Stimulated activated effector memory CD8-positive, alpha-beta T cell treated with anti-CD3 and anti-CD28 coated beads, Interleukin-12 subunit alpha, Interleukin-12 subunit beta, amount 100 ng/mL, for 72 hours (primary cell): ENCODE measurements around the gene DGKD.

Experiments
- ATAC-seq: fragments of 150-1000 bp; cut with Tn5 transposase; 2 replicates; pipeline ENCODE4 v1.10.0; 2021
- DNase-seq, 2 donors: peaks; one replicate each; pipeline ENCODE4 v3.0.0; 2021 to 2022; ENCODE audit warnings: low spot score in 2 of 2
- H3K27ac Mint-ChIP-seq: one replicate; pipeline ENCODE4 v1.8.0; 2022; ENCODE audit warnings: mild to moderate bottlenecking, mixed read lengths
- H3K36me3 Mint-ChIP-seq: one replicate; pipeline ENCODE4 v1.8.0; 2022; ENCODE audit warnings: mild to moderate bottlenecking, mixed read lengths
- H3K4me1 Mint-ChIP-seq: one replicate; pipeline ENCODE4 v1.8.0; 2022; ENCODE audit warnings: mixed read lengths
- H3K4me3 Mint-ChIP-seq: one replicate; pipeline ENCODE4 v1.8.0; 2022; ENCODE audit warnings: mild to moderate bottlenecking, mixed read lengths
- H3K9me3 Mint-ChIP-seq: one replicate; pipeline ENCODE4 v1.8.0; 2022; ENCODE audit warnings: mixed read lengths

DGKD gene

DNA sequence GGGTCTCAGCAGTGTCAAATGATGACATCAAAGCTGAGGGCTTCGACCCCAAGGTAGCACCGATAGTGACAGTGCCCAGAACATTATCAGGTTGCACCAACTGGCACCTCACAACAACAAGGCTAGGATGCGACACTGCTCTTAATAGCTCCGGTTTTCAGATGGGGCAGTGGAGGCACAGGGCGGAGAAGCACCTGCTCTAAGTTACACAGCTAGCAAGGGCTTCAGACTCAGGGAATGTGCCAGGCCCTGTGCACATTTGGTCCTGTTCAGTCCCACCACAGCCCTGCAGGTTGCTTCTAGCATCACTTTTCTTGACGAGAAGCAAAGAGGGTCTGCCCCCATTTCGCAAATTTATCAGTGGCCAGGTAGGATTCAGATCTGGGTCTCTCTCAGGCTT is 74.1 kb downstream of the DGKD start:
- Mint-ChIP-seq H3K4me1 (peaks cover 55% of the 10 kb centered on the region), H3K9me3 (peaks cover 3% of the 10 kb centered on the region), H3K4me3 (no peak overlapping the region), H3K36me3 (peaks cover 22% of the 10 kb centered on the region), H3K27ac (peak overlapping the region; percentile 88)
- no peak for ATAC-seq
- DNase-seq: no peak

DNA sequence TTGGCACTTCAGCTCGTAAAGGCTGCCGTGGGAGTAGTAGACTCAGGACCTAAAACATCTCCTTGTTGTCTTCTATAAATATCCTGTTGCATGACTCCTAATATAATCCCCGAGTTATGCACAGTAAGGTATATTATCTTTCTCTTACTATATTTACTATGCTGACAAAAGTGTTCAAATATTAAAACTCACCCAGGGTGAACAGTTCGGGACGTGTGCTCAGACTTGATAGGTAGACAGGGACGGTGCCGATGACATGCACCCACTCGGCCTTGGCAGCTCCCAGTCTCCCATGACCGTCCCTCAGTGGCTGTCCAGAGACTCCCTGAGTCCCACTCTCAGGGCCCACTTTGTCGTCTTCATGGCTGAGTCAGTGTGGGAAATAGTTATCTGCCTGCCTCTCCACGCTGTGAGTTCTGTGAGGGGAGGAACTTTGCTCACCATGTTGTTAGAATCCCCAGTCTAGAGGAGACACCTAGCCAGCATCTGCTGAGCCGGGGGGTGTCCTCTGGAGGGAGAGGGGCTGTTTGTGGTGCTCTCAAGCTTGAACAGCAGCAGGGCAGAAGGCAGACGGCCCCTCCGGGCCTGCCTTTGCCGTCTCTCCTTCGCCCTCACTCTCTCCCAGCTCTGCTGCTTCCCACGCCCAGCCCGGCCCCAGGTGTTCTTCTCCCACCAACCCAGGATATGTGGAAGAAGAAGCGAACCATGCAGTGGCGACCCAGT is 75.0 kb downstream of the DGKD start:
- peaks cover 46% of the 10 kb centered on the region for H3K4me1 Mint-ChIP-seq
- DNase-seq: no peak
- peaks cover 22% of the 10 kb centered on the region for H3K36me3 Mint-ChIP-seq

DNA sequence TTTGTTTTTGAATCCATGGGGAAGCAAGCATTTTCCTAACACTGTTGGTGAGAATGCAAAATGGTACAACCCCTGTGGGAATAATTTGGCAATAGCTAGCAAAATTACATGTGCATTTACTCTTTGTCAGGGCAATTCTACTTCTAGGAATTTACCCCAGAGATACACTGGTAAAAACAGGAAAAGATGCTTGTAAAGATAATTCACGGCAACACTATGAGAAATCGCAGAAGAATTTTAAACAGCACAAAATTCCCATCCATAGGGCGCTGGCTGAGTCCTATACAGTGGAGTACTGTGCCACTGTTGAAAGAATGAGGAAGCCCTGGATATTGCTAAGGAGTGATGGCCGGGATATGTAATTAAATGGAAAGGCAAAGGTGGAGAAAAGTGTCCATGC is 75.8 kb downstream of the DGKD start:
- no peak for DNase-seq
- H3K27ac Mint-ChIP-seq: no peak overlapping the region
- H3K4me3 Mint-ChIP-seq: no peak overlapping the region
- peaks cover 3% of the 10 kb centered on the region for H3K9me3 Mint-ChIP-seq
- H3K36me3 Mint-ChIP-seq: peaks cover 27% of the 10 kb centered on the region
- H3K4me1 Mint-ChIP-seq: peaks cover 45% of the 10 kb centered on the region
- ATAC-seq: no peak

More for the DNA sequence above, 75.0 kb downstream of the DGKD start:
- peaks cover 3% of the 10 kb centered on the region for H3K9me3 Mint-ChIP-seq
- H3K4me3 Mint-ChIP-seq: no peak overlapping the region
- ATAC-seq: no peak
- H3K27ac Mint-ChIP-seq: peak overlapping the region; percentile 88

DNA sequence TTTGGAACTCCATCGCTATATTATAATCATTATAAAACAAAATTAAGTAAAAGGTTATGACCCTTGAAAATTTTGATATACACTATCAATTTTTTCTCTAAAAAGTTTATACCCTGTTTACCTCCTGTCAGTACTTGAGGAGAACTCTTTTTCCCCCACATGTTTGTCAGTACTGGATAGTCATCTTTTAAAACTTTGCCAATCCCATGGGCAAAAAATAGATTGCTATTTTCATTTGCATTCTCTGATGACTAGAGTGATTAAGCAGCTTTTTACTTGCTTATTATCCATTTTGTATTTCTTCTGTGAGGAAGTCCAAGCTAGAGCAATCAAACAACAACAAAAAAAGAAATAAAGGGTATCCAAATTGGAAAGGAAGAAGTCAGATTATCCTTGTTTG is 76.4 kb downstream of the DGKD start:
- peaks cover 33% of the 10 kb centered on the region for H3K36me3 Mint-ChIP-seq
- peaks cover 3% of the 10 kb centered on the region for H3K9me3 Mint-ChIP-seq
- DNase-seq (no peak), ATAC-seq (no peak)
- no peak overlapping the region for H3K4me3 Mint-ChIP-seq
- H3K27ac Mint-ChIP-seq: no peak overlapping the region
- peaks cover 42% of the 10 kb centered on the region for H3K4me1 Mint-ChIP-seq

GRCh38 chr2:233433029-233433428 is 78.7 kb downstream of the DGKD start:
- H3K36me3 Mint-ChIP-seq: peaks cover 40% of the 10 kb centered on the region
- H3K27ac Mint-ChIP-seq: no peak overlapping the region
- no peaks in the 10 kb centered on the region for H3K9me3 Mint-ChIP-seq
- no peak overlapping the region for H3K4me3 Mint-ChIP-seq
- H3K4me1 Mint-ChIP-seq: peaks cover 20% of the 10 kb centered on the region
- ATAC-seq (no peak), DNase-seq (no peak)

DNA sequence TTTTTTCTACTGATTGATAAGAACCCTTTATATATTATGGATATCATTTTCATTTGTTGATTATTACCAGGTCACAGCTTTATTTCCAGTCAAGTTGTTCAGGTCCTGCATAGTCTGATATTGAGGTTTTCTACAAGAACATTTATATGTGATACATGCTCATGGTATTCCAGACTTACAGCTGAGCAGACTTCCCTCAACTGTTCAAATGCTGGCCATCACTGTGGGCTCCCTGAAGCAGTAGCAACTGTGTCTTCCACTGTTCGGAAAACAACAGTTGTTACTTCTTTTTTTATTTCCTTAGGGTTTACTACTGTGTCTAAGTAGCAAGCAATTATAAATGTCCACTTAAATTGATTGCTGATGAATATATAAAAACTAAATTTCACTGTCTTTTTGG is 79.5 kb downstream of the DGKD start:
- ATAC-seq (no peak), DNase-seq (no peak)
- Mint-ChIP-seq H3K4me3 (no peak overlapping the region), H3K4me1 (peaks cover 20% of the 10 kb centered on the region), H3K9me3 (no peaks in the 10 kb centered on the region), H3K36me3 (peaks cover 42% of the 10 kb centered on the region), H3K27ac (peak overlapping the region; percentile 54)

- Mint-ChIP-seq H3K27ac (no peak overlapping the region), H3K4me1 (peaks cover 11% of the 10 kb centered on the region), H3K36me3 (peaks cover 52% of the 10 kb centered on the region), H3K4me3 (no peak overlapping the region), H3K9me3 (no peaks in the 10 kb centered on the region)
- no peak for DNase-seq
- ATAC-seq: no peak
Measured at GRCh38 chr2:233434666-233435330, 80.5 kb downstream of the DGKD start.

DNA sequence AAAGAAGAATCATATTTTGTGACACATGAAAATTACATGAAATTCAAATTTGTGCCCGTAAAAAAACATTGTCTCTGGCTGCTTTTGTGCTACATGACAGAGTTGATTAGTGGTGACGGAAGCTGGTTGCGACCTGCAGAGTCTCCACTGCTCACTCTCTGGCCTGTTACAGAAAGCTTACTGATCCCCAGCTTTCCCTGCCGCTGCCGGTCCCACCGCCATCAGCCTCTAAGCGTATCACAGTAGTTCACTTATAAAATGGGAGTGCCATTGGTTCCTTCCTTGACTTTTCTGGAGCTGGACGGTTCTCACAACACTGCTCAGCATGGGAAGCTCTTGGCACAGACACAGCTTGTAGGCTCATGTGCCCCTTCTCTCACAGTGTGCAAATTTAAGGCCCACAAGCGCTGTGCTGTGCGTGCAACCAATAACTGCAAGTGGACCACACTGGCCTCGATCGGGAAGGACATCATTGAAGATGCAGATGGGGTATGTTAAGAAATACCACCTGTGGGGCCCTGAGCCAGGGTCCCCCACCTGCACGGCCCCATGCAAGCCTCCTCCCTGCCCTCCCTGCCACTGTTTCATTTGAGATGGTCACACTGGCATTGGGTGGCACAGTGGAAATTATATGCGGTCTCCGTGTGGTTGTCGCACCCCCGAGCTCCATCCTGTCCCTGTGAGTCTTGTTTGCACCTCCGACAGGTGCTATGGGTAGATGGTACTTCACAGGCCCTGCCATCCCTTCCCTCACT is 81.3 kb downstream of the DGKD start:
- Mint-ChIP-seq H3K4me1 (peaks cover 10% of the 10 kb centered on the region), H3K27ac (no peak overlapping the region), H3K4me3 (no peak overlapping the region), H3K9me3 (no peaks in the 10 kb centered on the region), H3K36me3 (peaks cover 56% of the 10 kb centered on the region)
- ATAC-seq (no peak), DNase-seq (no peak)

DNA sequence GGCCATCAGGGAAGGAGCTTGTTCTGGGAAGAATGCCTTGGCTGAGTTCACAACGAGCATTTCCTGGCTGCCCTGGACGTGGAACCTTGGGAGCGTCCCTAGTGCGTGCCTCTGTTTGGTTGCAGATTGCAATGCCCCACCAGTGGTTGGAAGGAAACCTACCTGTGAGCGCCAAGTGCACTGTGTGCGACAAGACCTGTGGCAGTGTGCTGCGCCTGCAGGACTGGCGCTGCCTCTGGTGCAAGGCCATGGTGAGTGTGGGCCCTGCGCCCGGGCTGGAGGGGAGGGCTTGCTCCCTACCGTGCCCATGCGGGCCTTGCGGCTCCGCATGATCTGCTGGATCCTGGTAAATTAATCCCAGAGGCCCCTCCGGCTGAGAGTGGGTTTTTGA is 81.9 kb downstream of the DGKD start:
- H3K9me3 Mint-ChIP-seq: no peaks in the 10 kb centered on the region
- peaks cover 16% of the 10 kb centered on the region for H3K4me1 Mint-ChIP-seq
- peaks cover 56% of the 10 kb centered on the region for H3K36me3 Mint-ChIP-seq
- ATAC-seq (no peak), DNase-seq (no peak)
- no peak overlapping the region for H3K4me3 Mint-ChIP-seq
- H3K27ac Mint-ChIP-seq: peak overlapping the region; percentile 64

DNA sequence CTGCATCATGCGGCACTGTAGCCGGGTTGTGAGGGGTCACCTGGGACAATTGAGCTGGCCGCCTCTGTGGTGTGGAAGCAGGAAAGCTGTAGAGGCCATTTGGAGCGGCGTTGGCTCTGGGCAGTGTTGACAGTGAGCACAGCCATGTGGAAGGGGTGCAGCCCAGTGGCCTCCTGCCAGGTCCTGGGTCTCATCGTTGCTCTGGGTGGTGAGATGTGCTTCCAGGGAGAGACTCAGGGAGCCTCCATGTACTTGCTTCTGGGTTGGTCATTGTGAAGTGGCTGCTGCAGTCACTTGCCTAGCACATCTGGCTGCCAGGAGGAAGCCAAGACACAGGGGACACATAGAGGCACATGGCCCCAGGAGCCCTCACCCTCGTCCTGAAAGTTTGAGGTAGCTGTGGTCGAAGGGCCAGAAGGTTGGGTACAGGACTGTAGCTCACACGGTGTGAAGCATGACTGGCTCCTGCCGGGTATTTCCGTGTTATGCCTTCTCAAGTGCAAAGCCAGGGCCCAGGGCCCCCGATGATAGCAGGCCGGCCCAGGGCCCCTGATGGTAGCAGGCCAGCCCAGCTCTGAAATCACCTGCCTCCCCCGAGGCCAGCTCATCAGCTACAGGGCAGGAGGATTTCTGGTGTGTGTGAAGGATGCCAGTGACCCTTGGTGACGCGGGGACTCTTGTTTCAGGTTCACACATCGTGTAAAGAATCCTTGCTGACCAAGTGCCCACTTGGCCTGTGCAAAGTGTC is 82.6 kb downstream of the DGKD start:
- Mint-ChIP-seq H3K4me1 (peaks cover 21% of the 10 kb centered on the region), H3K4me3 (no peak overlapping the region), H3K27ac (peak overlapping the region; percentile 64), H3K9me3 (no peaks in the 10 kb centered on the region), H3K36me3 (peaks cover 61% of the 10 kb centered on the region)
- DNase-seq (no peak), ATAC-seq (no peak)

- Mint-ChIP-seq H3K9me3 (no peaks in the 10 kb centered on the region), H3K36me3 (peaks cover 65% of the 10 kb centered on the region)
- no peak for DNase-seq
Measured at GRCh38 chr2:233437439-233437955, 83.2 kb downstream of the DGKD start.

DNA sequence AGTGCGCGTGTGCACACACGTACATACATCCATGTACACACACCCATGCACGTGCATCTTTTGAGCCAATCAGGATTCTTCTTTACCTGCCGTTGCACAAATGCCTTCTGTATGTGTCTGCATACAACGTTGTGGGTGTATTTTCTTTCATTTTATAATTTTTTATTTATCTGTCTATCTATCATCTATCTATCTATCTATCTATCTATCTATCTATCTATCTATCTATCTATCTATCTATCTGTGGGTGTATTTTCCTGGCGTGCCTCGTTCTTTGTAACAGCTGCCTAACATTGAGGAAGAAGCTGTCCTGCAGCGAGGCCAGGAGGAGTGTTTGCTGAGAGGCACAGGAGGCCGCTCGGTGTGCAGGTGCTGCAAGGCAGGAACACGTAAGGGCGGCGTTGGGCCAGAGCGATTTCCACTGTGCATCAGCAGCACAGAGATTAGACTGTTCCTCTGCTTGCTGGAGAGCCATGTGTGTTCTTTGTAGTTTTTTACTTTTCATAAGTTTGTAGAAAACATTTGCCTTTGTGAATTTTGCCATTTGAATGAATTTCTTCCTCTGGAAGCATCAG is 84.4 kb downstream of the DGKD start:
- no peak overlapping the region for H3K4me3 Mint-ChIP-seq
- peaks cover 33% of the 10 kb centered on the region for H3K4me1 Mint-ChIP-seq
- peak overlapping the region; percentile 80 for H3K27ac Mint-ChIP-seq
- H3K36me3 Mint-ChIP-seq: peaks cover 76% of the 10 kb centered on the region
- no peaks in the 10 kb centered on the region for H3K9me3 Mint-ChIP-seq
- DNase-seq: no peak
- ATAC-seq: no peak

More at GRCh38 chr2:233437439-233437955, 83.2 kb downstream of the DGKD start:
- no peak overlapping the region for H3K4me3 Mint-ChIP-seq
- H3K27ac Mint-ChIP-seq: peak overlapping the region; percentile 80
- H3K4me1 Mint-ChIP-seq: peaks cover 24% of the 10 kb centered on the region
- no peak for ATAC-seq

- DNase-seq (no peak), ATAC-seq (no peak)
- Mint-ChIP-seq H3K27ac (peak overlapping the region; percentile 80), H3K4me3 (no peak overlapping the region), H3K9me3 (no peaks in the 10 kb centered on the region), H3K36me3 (peaks cover 81% of the 10 kb centered on the region), H3K4me1 (peaks cover 38% of the 10 kb centered on the region)
Measured at GRCh38 chr2:233439191-233439590, 84.9 kb downstream of the DGKD start.

DNA sequence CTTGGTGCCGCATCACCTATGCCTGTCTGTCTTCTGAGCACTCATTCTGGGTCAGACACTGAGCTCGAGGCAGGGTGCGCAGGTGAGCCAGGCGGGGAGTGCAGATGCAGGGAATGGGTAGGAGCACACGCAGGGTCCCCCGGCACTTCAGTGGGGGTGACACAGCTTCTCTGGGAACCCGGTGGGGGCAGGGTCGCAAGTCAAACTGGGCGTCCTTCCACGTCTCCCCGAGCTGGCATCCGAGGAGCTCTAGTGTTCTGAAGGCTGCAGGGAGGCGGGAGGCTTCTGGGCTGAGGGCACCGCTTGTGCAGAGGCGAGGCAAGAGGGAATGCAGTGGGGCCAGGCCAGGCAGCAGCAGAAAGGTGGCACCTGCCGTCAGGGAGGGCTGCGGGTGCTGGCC is 86.0 kb downstream of the DGKD start:
- DNase-seq (no peak), ATAC-seq (no peak)
- Mint-ChIP-seq H3K36me3 (peaks cover 85% of the 10 kb centered on the region), H3K9me3 (no peaks in the 10 kb centered on the region), H3K4me3 (no peak overlapping the region), H3K4me1 (peaks cover 49% of the 10 kb centered on the region), H3K27ac (peak overlapping the region; percentile 89)

- H3K4me3 Mint-ChIP-seq: no peak overlapping the region
- H3K4me1 Mint-ChIP-seq: peaks cover 50% of the 10 kb centered on the region
- peaks cover 85% of the 10 kb centered on the region for H3K36me3 Mint-ChIP-seq
Measured at GRCh38 chr2:233440714-233441113, 86.4 kb downstream of the DGKD start.

More at GRCh38 chr2:233440714-233441113, 86.4 kb downstream of the DGKD start:
- DNase-seq: no peak
- Mint-ChIP-seq H3K9me3 (no peaks in the 10 kb centered on the region), H3K27ac (peak overlapping the region; percentile 89)
- ATAC-seq: no peak
